Measurements from ENCODE around the gene IL17F. TPM values are rescaled to one million over a fixed set of nuclear protein-coding genes. Genes with fewer than 3 reads are reported as not detected.
A peak's percentile ranks its signal among the peaks of the same experiment; 100 is the strongest.

IL17F gene
- total RNA-seq (ENCODE audit: unreplicated experiment) = not detected
- long read RNA-seq = 0 reads

GRCh38 chr6:52244400-52244799 is at the start of gene IL17F:
Gene IL17F (minus strand): TSS chr6:52244500. CDS start chr6:52244429, 71 bp downstream.
- Mint-ChIP-seq H3K4me1 (ENCODE audit: low read depth, unreplicated experiment) (no peaks in the 10 kb centered on the region), H3K27ac (ENCODE audit: unreplicated experiment) (no peak within 1 kb of the TSS), H3K36me3 (ENCODE audit: unreplicated experiment) (no peaks in the 10 kb centered on the region), H3K27me3 (ENCODE audit: unreplicated experiment) (no peaks in the 10 kb centered on the region), H3K9me3 (ENCODE audit: unreplicated experiment) (peaks cover 2% of the 10 kb centered on the region), H3K4me3 (ENCODE audit: unreplicated experiment) (no peak within 1 kb of the TSS)
- TF ChIP-seq CTCF (IDR thresholded peaks at IDR 0.05; ENCODE audit: partially characterized antibody, unreplicated experiment) = no peak
- no peak for DNase-seq

GRCh38 chr6:52293067-52293466 is 48.8 kb upstream of the IL17F start:
- Mint-ChIP-seq H3K9me3 (ENCODE audit: unreplicated experiment) (peaks cover 5% of the 10 kb centered on the region), H3K27ac (ENCODE audit: unreplicated experiment) (no peak overlapping the region), H3K27me3 (ENCODE audit: unreplicated experiment) (peaks cover 2% of the 10 kb centered on the region), H3K36me3 (ENCODE audit: unreplicated experiment) (peaks cover 7% of the 10 kb centered on the region), H3K4me3 (ENCODE audit: unreplicated experiment) (no peak overlapping the region), H3K4me1 (ENCODE audit: low read depth, unreplicated experiment) (peaks cover 5% of the 10 kb centered on the region)
- TF ChIP-seq CTCF (IDR thresholded peaks at IDR 0.05; ENCODE audit: partially characterized antibody, unreplicated experiment) = no peak
- no peak for DNase-seq

GRCh38 chr6:52288841-52289240 is 44.5 kb upstream of the IL17F start:
- TF ChIP-seq CTCF (IDR thresholded peaks at IDR 0.05; ENCODE audit: partially characterized antibody, unreplicated experiment) = no peak
- peaks cover 5% of the 10 kb centered on the region for H3K4me1 Mint-ChIP-seq (ENCODE audit: low read depth, unreplicated experiment)
- peaks cover 2% of the 10 kb centered on the region for H3K27me3 Mint-ChIP-seq (ENCODE audit: unreplicated experiment)
- H3K27ac Mint-ChIP-seq (ENCODE audit: unreplicated experiment) = no peak overlapping the region
- no peaks in the 10 kb centered on the region for H3K36me3 Mint-ChIP-seq (ENCODE audit: unreplicated experiment)
- no peak overlapping the region for H3K4me3 Mint-ChIP-seq (ENCODE audit: unreplicated experiment)
- DNase-seq = no peak
- no peaks in the 10 kb centered on the region for H3K9me3 Mint-ChIP-seq (ENCODE audit: unreplicated experiment)

GRCh38 chr6:52288216-52288615 is 43.9 kb upstream of the IL17F start:
- H3K9me3 Mint-ChIP-seq (ENCODE audit: unreplicated experiment) = no peaks in the 10 kb centered on the region
- H3K4me1 Mint-ChIP-seq (ENCODE audit: low read depth, unreplicated experiment) = peaks cover 5% of the 10 kb centered on the region
- DNase-seq = no peak
- H3K27me3 Mint-ChIP-seq (ENCODE audit: unreplicated experiment) = peaks cover 2% of the 10 kb centered on the region
- H3K27ac Mint-ChIP-seq (ENCODE audit: unreplicated experiment) = no peak overlapping the region
- no peaks in the 10 kb centered on the region for H3K36me3 Mint-ChIP-seq (ENCODE audit: unreplicated experiment)
- no peak for TF ChIP-seq CTCF (IDR thresholded peaks at IDR 0.05; ENCODE audit: partially characterized antibody, unreplicated experiment)
- no peak overlapping the region for H3K4me3 Mint-ChIP-seq (ENCODE audit: unreplicated experiment)

GRCh38 chr6:52286798-52287432 is 42.6 kb upstream of the IL17F start:
- Mint-ChIP-seq H3K27me3 (ENCODE audit: unreplicated experiment) (peaks cover 2% of the 10 kb centered on the region), H3K4me1 (ENCODE audit: low read depth, unreplicated experiment) (no peaks in the 10 kb centered on the region), H3K27ac (ENCODE audit: unreplicated experiment) (no peak overlapping the region), H3K4me3 (ENCODE audit: unreplicated experiment) (no peak overlapping the region), H3K9me3 (ENCODE audit: unreplicated experiment) (no peaks in the 10 kb centered on the region), H3K36me3 (ENCODE audit: unreplicated experiment) (no peaks in the 10 kb centered on the region)
- DNase-seq = peak; percentile 76
- peak; percentile 37 for TF ChIP-seq CTCF (IDR thresholded peaks at IDR 0.05; ENCODE audit: partially characterized antibody, unreplicated experiment)

Measured in glutamatergic neuron (in vitro differentiated cells).